ENCODE results near the gene NKAIN2.

Gene NKAIN2

DNA sequence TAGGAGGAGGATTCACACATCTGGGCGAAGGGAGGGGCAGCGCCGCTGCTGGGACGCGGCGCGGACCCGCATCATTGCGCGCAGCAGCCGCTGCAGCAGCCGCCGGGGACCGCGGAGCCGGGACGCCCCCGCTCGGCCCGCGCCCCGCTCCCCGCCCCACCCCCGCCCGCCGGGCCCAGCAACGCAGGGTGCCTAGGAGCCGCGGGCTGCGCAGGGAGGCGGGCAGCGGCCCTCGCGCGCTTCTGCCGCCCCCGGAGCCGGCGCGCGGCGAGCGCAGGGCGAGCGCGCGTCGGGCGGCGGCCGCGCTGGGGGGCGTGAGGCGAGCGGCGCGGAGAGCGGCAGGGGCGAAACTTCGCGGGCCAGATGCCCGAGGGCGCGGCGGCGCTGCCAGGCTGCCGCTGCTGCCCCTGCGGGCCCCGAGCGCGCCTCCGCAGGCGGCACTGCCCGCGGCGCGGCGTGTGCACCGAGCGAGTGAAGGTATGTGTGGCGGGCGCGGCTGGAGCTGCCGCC, at the start of gene NKAIN2:
Gene NKAIN2 (plus strand): TSS at position 362 of the 510 bp plus-strand sequence.
- Mint-ChIP-seq H3K27ac (no peak within 1 kb of the TSS), H3K9me3 (no peaks in the 10 kb centered on the region), H3K27me3 (peaks cover 40% of the 10 kb centered on the region), H3K36me3 (no peaks in the 10 kb centered on the region), H3K4me1 (peaks cover 9% of the 10 kb centered on the region), H3K4me3 (peak within 1 kb of the TSS; percentile 77)

DNA sequence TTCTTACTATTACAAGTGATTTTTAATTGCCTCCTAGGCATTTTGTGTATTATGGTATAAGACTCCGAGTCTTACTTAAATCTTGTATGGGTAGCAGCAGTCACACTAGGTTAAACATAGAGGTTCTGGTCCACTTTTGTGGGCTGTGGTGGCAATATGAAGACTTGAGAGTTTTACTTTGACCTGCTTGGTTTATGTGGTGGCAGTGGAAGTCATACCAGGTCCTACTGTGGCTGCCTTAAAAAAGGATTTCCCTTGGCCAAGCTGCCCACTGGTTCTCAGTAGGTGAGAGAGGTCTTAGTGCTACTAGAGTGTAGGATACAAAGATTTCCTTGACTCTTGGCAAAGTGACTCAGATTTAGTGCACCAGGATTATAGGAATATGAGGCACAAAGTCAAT, 44.2 kb upstream of the NKAIN2 start:
- no peaks in the 10 kb centered on the region for H3K36me3 Mint-ChIP-seq
- no peaks in the 10 kb centered on the region for H3K27me3 Mint-ChIP-seq
- H3K27ac Mint-ChIP-seq, result no peak overlapping the region
- H3K4me1 Mint-ChIP-seq, result no peaks in the 10 kb centered on the region
- no peak overlapping the region for H3K4me3 Mint-ChIP-seq
- H3K9me3 Mint-ChIP-seq, result no peaks in the 10 kb centered on the region

DNA sequence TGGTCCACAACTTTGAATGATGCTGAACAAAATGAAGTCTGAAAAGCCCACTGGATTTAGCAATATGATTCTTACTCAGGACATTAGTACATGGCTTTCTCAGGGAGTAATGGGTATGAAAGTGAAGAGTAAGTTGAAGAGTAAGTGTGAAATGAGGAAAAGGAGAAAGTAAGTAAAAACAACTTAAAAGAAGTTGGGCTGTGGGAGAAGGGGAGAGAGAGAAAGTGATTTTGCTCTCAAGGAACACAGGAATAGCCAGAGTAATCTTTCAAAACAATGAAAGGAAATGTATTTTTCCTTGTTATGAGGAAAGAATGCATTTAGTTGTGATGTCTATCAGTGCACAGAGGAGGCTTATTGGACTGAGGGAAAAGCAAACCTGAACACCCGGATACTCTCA, 39.8 kb upstream of the NKAIN2 start:
- H3K4me1 Mint-ChIP-seq, result no peaks in the 10 kb centered on the region
- no peaks in the 10 kb centered on the region for H3K36me3 Mint-ChIP-seq
- no peak overlapping the region for H3K27ac Mint-ChIP-seq
- no peaks in the 10 kb centered on the region for H3K27me3 Mint-ChIP-seq
- no peak overlapping the region for H3K4me3 Mint-ChIP-seq
- no peaks in the 10 kb centered on the region for H3K9me3 Mint-ChIP-seq

GRCh38 chr6:123764722-123765121, 38.9 kb upstream of the NKAIN2 start:
- Mint-ChIP-seq H3K4me1 (no peaks in the 10 kb centered on the region), H3K27me3 (no peaks in the 10 kb centered on the region), H3K4me3 (no peak overlapping the region), H3K36me3 (no peaks in the 10 kb centered on the region), H3K9me3 (no peaks in the 10 kb centered on the region), H3K27ac (no peak overlapping the region)

GRCh38 chr6:123768921-123769320, 34.7 kb upstream of the NKAIN2 start:
- H3K27me3 Mint-ChIP-seq, result no peaks in the 10 kb centered on the region
- no peaks in the 10 kb centered on the region for H3K36me3 Mint-ChIP-seq
- no peaks in the 10 kb centered on the region for H3K4me1 Mint-ChIP-seq
- no peak overlapping the region for H3K4me3 Mint-ChIP-seq
- no peak overlapping the region for H3K27ac Mint-ChIP-seq
- no peaks in the 10 kb centered on the region for H3K9me3 Mint-ChIP-seq

DNA sequence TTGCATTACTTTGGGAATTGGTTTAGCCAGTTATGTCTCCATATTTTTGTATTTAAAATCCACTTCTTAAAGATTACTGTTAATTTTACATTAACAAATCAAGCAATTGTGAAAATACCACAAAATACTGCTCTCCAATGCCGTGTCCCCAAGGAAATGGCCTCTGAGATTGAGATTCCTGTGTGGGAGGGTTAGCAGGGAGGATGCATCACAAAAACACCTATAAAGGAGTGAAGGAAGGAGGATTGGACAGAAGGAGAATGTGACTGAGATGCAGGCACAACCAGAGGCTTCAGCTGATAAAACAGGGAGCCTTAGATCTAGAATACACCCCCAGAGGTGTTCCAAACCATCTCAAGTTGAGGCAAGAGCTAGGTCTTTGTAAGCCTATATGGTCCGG, 34.2 kb upstream of the NKAIN2 start:
- H3K4me1 Mint-ChIP-seq, result no peaks in the 10 kb centered on the region
- H3K9me3 Mint-ChIP-seq, result no peaks in the 10 kb centered on the region
- H3K27ac Mint-ChIP-seq, result no peak overlapping the region
- H3K27me3 Mint-ChIP-seq, result no peaks in the 10 kb centered on the region
- no peak overlapping the region for H3K4me3 Mint-ChIP-seq
- H3K36me3 Mint-ChIP-seq, result no peaks in the 10 kb centered on the region

DNA sequence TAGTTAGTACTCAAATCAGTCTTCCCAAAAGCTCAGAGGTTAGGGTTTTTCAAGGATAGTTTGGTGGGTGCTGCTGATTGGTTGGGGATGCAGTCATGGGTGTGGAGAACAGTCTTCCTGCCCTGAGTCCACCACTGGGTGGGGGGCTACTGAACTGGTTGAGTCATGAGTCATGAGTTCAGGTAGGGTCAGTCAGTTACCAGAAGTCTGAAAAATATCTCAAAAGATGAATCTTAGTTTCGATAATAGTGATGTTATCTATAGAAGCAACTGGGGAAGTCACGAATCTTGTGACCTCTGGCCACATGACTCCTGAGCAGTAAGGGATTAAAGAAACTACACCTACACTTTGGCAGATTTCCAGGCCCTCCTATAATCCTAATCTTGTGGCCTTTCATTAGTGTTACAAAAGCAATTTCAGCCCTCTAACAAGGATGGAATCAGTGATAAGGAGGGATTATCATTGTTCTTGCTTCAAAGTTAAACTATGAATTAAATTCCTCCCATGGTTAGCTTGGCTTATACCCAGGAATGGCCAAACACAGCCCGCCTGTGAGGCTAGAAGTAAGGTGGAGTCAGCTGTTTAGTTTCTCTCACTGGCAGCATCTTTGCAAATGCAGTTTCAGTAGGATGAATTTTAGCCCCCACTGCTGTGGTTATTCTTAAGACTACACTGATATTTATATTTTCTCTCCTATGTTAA, 33.3 kb upstream of the NKAIN2 start:
- Mint-ChIP-seq H3K27ac (no peak overlapping the region), H3K27me3 (no peaks in the 10 kb centered on the region), H3K4me3 (no peak overlapping the region), H3K36me3 (no peaks in the 10 kb centered on the region), H3K9me3 (no peaks in the 10 kb centered on the region), H3K4me1 (no peaks in the 10 kb centered on the region)

DNA sequence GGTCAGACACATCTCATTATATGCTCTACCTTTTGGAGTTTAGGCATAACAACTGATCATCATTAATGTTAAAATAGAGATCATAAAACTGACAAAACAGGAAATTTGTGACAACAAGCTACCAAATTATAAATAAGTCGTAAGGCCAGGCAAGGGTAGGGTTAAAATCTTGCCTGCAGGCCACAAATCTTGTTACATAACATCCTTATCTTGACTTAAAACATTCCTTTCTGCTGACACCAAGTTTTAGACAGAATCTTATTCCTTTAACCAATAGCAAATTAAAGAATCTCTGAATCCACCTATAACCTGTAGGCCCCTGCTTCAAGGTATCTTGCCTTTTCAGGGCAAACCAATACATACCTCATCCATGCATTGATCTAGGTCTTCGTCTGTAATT, 32.5 kb upstream of the NKAIN2 start:
- Mint-ChIP-seq H3K4me1 (no peaks in the 10 kb centered on the region), H3K27me3 (no peaks in the 10 kb centered on the region), H3K4me3 (no peak overlapping the region), H3K9me3 (no peaks in the 10 kb centered on the region), H3K36me3 (no peaks in the 10 kb centered on the region), H3K27ac (no peak overlapping the region)

DNA sequence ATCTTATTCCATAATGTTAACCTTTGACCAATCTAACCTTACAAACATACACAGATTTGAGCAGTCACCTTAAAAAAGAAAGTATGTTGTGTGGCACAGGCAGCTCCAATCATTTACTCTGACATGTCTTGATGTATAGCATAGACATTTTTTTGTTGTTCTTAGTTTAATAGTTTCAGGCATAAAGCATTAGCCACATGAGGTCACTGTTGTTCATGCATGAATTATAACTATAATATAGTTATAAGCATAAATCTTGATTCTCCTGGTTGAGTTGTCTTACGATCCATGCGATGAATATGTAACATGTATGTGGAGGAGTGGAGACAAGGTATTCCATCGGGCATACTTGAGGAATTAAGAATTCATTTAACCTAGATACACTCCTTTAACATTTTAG, 26.1 kb upstream of the NKAIN2 start:
- H3K36me3 Mint-ChIP-seq, result no peaks in the 10 kb centered on the region
- H3K27me3 Mint-ChIP-seq, result no peaks in the 10 kb centered on the region

GRCh38 chr6:123780021-123780420, 23.6 kb upstream of the NKAIN2 start:
- Mint-ChIP-seq H3K27ac (no peak overlapping the region), H3K27me3 (no peaks in the 10 kb centered on the region), H3K36me3 (no peaks in the 10 kb centered on the region), H3K4me3 (no peak overlapping the region), H3K9me3 (no peaks in the 10 kb centered on the region), H3K4me1 (no peaks in the 10 kb centered on the region)

More for the DNA sequence above, 26.1 kb upstream of the NKAIN2 start:
- Mint-ChIP-seq H3K27ac (no peak overlapping the region), H3K4me3 (no peak overlapping the region), H3K9me3 (no peaks in the 10 kb centered on the region), H3K4me1 (no peaks in the 10 kb centered on the region)

DNA sequence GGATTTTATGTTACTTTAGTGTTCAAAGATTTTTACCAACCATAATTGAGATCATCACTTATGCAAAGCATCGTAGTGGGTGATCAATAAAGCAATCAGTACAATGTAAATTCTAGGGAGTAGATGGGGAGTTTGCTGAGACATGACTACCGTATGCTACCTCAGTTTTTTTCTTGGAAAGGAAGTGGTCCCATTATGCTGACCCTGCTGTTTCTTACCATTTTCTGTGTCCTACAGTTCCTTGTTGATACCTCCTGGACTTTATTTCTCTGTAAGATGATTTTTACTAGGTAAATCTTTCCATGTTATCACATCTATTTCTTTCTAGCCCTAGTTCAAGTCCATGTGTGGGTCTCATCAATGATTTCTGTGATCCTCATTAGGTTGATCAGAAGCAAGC, 19.3 kb upstream of the NKAIN2 start:
- Mint-ChIP-seq H3K4me1 (no peaks in the 10 kb centered on the region), H3K9me3 (no peaks in the 10 kb centered on the region), H3K36me3 (no peaks in the 10 kb centered on the region)

DNA sequence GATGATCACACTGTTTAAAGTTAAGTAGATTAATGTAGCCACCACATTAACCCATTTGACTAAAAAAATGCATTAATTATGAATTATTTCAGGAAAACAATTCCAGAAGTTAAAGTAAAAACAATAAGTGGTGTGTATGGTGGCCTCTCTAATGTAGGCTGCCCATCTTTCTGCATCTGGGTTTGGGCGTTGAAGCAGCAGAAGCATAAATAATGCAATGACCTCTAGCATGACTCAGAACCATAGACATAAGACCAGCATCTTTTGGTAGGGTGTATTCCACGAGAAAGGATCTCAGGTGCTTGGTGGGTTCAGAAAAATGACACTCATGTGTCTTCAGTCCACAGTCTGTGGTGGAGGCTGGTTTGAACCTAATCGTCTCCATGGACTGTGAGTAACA, 18.6 kb upstream of the NKAIN2 start:
- no peak overlapping the region for H3K27ac Mint-ChIP-seq
- H3K4me3 Mint-ChIP-seq, result no peak overlapping the region
- H3K36me3 Mint-ChIP-seq, result no peaks in the 10 kb centered on the region
- no peaks in the 10 kb centered on the region for H3K4me1 Mint-ChIP-seq
- H3K9me3 Mint-ChIP-seq, result no peaks in the 10 kb centered on the region
- H3K27me3 Mint-ChIP-seq, result no peaks in the 10 kb centered on the region

More for the DNA sequence above, 19.3 kb upstream of the NKAIN2 start:
- H3K4me3 Mint-ChIP-seq, result no peak overlapping the region
- H3K27me3 Mint-ChIP-seq, result no peaks in the 10 kb centered on the region
- no peak overlapping the region for H3K27ac Mint-ChIP-seq

DNA sequence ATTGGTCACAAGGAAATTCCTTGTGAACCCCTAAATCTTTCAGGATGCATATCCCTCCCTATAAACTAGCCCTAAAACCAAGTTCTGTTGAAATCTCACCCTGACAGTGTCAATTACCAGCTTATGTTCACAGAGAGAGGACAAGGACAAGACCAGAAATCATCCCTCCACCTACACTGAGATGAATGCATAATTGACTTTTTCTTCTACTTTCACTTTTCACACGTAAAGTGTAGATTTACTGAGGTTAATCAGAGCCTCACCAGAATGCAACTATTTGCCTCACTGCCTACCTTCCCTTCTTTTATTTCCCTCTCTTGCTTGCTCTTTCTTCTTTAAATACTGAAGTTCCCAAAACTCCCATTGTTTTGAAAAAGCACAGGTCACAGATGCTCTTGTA, 15.3 kb upstream of the NKAIN2 start:
- Mint-ChIP-seq H3K36me3 (no peaks in the 10 kb centered on the region), H3K4me3 (no peak overlapping the region), H3K27me3 (no peaks in the 10 kb centered on the region), H3K27ac (no peak overlapping the region), H3K4me1 (no peaks in the 10 kb centered on the region), H3K9me3 (no peaks in the 10 kb centered on the region)

GRCh38 chr6:123794190-123794589, 9.5 kb upstream of the NKAIN2 start:
- H3K4me1 Mint-ChIP-seq, result no peaks in the 10 kb centered on the region
- no peaks in the 10 kb centered on the region for H3K36me3 Mint-ChIP-seq
- H3K27me3 Mint-ChIP-seq, result peaks cover 4% of the 10 kb centered on the region
- H3K9me3 Mint-ChIP-seq, result no peaks in the 10 kb centered on the region
- no peak overlapping the region for H3K27ac Mint-ChIP-seq
- H3K4me3 Mint-ChIP-seq, result no peak overlapping the region

GRCh38 chr6:123794799-123795198, 8.9 kb upstream of the NKAIN2 start:
- Mint-ChIP-seq H3K9me3 (no peaks in the 10 kb centered on the region), H3K27ac (no peak overlapping the region), H3K4me3 (no peak overlapping the region), H3K27me3 (peaks cover 4% of the 10 kb centered on the region), H3K36me3 (no peaks in the 10 kb centered on the region), H3K4me1 (no peaks in the 10 kb centered on the region)

DNA sequence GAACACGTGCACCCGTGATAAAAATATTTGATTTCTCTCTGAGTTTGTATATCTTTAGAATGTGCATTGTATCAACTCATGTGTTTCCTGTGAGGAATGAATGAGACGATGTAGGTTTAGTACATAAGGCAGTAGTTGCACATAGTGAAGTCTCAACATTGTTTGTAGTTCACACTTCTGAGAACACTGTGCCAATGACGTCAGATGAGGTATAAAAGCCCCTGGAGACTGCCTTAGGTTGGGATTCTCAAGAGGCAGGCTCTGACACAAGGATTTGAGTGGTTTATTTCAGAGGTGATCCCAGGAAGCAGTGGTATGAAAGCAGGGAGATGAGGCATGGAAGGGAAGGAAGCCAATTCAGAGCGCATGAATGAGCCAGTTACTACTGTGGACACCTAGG, 2.6 kb upstream of the NKAIN2 start:
- Mint-ChIP-seq H3K4me3 (no peak overlapping the region), H3K4me1 (peaks cover 9% of the 10 kb centered on the region), H3K27me3 (peaks cover 38% of the 10 kb centered on the region), H3K27ac (peak overlapping the region; percentile 75), H3K9me3 (no peaks in the 10 kb centered on the region), H3K36me3 (no peaks in the 10 kb centered on the region)

- Mint-ChIP-seq H3K27ac (no peak overlapping the region), H3K36me3 (no peaks in the 10 kb centered on the region), H3K4me1 (peaks cover 9% of the 10 kb centered on the region), H3K9me3 (no peaks in the 10 kb centered on the region), H3K27me3 (peaks cover 39% of the 10 kb centered on the region), H3K4me3 (no peak overlapping the region)
These were observed 1.3 kb upstream of the NKAIN2 start for GRCh38 chr6:123802351-123802696.
